Measurements from ENCODE around the gene UNC45B. TPM values are rescaled to one million over a fixed set of nuclear protein-coding genes. Genes with fewer than 3 reads are reported as not detected.

The UNC45B gene, protein sequence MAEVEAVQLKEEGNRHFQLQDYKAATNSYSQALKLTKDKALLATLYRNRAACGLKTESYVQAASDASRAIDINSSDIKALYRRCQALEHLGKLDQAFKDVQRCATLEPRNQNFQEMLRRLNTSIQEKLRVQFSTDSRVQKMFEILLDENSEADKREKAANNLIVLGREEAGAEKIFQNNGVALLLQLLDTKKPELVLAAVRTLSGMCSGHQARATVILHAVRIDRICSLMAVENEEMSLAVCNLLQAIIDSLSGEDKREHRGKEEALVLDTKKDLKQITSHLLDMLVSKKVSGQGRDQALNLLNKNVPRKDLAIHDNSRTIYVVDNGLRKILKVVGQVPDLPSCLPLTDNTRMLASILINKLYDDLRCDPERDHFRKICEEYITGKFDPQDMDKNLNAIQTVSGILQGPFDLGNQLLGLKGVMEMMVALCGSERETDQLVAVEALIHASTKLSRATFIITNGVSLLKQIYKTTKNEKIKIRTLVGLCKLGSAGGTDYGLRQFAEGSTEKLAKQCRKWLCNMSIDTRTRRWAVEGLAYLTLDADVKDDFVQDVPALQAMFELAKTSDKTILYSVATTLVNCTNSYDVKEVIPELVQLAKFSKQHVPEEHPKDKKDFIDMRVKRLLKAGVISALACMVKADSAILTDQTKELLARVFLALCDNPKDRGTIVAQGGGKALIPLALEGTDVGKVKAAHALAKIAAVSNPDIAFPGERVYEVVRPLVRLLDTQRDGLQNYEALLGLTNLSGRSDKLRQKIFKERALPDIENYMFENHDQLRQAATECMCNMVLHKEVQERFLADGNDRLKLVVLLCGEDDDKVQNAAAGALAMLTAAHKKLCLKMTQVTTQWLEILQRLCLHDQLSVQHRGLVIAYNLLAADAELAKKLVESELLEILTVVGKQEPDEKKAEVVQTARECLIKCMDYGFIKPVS
- total RNA-seq = not detected in 2 replicates
- long read RNA-seq = 0 reads

GRCh38 chr17:35147375-35147905 lies at the start of gene UNC45B:
Gene UNC45B (plus strand): TSS chr17:35147817. CDS start chr17:35148264, 447 bp downstream.
- Mint-ChIP-seq H3K4me3 (ENCODE audit: unreplicated experiment) (no peak within 1 kb of the TSS), H3K27me3 (ENCODE audit: unreplicated experiment) (peaks cover 28% of the 10 kb centered on the region), H3K36me3 (ENCODE audit: unreplicated experiment) (no peaks in the 10 kb centered on the region), H3K27ac (ENCODE audit: unreplicated experiment) (no peak within 1 kb of the TSS), H3K9me3 (ENCODE audit: unreplicated experiment) (no peaks in the 10 kb centered on the region), H3K4me1 (ENCODE audit: unreplicated experiment) (peaks cover under 1% of the 10 kb centered on the region)
- no peak for DNase-seq (ENCODE audit: extremely low spot score, unreplicated experiment)
- no peak for TF ChIP-seq CTCF (IDR thresholded peaks at IDR 0.05)

DNA sequence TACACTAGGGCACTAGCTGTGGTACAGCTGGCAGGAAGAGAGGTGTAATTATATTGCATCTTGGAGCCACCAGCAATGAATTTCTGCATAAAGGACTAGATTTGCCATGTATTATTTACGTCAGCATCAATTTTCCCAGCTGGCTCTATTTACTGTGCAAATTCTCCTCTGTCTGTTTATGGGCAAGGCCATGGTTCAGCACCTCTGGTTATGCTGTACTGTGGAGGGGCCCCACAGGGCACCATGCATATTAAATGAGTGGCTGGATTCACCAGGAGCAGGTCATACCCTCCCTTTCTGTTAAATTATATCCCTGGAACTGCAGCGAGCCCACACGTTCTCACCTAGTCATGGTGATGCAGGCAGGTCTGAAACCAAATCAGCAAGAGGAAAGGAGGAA lies 47.7 kb upstream of the UNC45B start:
- Mint-ChIP-seq H3K36me3 (ENCODE audit: unreplicated experiment) (peaks cover 18% of the 10 kb centered on the region), H3K4me3 (ENCODE audit: unreplicated experiment) (no peak overlapping the region), H3K4me1 (ENCODE audit: unreplicated experiment) (peaks cover 1% of the 10 kb centered on the region), H3K9me3 (ENCODE audit: unreplicated experiment) (no peaks in the 10 kb centered on the region), H3K27ac (ENCODE audit: unreplicated experiment) (no peak overlapping the region), H3K27me3 (ENCODE audit: unreplicated experiment) (no peaks in the 10 kb centered on the region)
- no peak for DNase-seq (ENCODE audit: extremely low spot score, unreplicated experiment)
- no peak for TF ChIP-seq CTCF (IDR thresholded peaks at IDR 0.05)

DNA sequence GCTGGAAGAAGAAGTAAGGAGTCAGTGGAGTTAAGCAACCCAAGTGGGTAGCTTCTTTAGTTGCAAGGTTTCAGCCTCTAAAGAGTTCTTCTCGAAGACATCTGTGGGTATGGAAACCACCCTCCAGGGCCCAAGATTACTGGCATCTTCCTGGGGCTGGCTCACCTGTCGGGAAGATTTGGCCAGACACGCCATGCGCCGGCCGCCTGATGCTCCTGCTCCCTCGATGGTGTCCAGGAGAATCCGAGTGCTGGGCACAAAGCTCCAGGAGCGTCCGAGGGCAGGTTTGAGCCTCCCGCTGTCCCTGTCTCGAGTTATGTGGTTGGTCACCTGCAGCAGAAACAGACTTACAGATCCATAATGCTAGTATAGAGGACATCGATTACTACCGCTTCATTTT lies 46.6 kb upstream of the UNC45B start:
- Mint-ChIP-seq H3K27ac (ENCODE audit: unreplicated experiment) (no peak overlapping the region), H3K27me3 (ENCODE audit: unreplicated experiment) (no peaks in the 10 kb centered on the region), H3K4me3 (ENCODE audit: unreplicated experiment) (no peak overlapping the region), H3K4me1 (ENCODE audit: unreplicated experiment) (no peaks in the 10 kb centered on the region), H3K36me3 (ENCODE audit: unreplicated experiment) (peaks cover 26% of the 10 kb centered on the region), H3K9me3 (ENCODE audit: unreplicated experiment) (no peaks in the 10 kb centered on the region)
- no peak for TF ChIP-seq CTCF (IDR thresholded peaks at IDR 0.05)
- DNase-seq (ENCODE audit: extremely low spot score, unreplicated experiment) = no peak

DNA sequence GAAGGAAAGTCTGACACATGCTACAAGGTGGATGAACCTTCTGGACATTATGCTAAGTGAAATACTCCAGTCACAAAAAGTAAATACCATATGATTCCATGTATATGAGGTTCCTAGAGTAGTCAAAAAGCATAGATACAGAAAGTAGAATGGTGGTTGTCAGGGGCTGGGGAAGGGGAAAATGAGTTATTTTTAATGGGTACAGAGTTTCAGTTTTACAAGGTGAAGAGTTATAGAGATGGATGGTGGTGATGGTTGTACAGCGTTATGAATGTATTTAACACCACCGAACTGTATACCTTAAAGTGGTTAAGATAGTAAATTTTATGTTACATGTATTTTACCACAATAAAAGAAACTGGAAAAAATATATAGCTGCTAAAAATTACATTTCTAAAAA lies 45.9 kb upstream of the UNC45B start:
- Mint-ChIP-seq H3K4me1 (ENCODE audit: unreplicated experiment) (no peaks in the 10 kb centered on the region), H3K27me3 (ENCODE audit: unreplicated experiment) (no peaks in the 10 kb centered on the region), H3K36me3 (ENCODE audit: unreplicated experiment) (peaks cover 33% of the 10 kb centered on the region), H3K27ac (ENCODE audit: unreplicated experiment) (no peak overlapping the region), H3K9me3 (ENCODE audit: unreplicated experiment) (no peaks in the 10 kb centered on the region), H3K4me3 (ENCODE audit: unreplicated experiment) (no peak overlapping the region)
- TF ChIP-seq CTCF (IDR thresholded peaks at IDR 0.05) = no peak
- no peak for DNase-seq (ENCODE audit: extremely low spot score, unreplicated experiment)

Measured in osteocyte (in vitro differentiated cells).